GM12872 (cell line): ENCODE data around the gene SPTB.

Source experiments
- TF ChIP-seq, protein P1 (sequence below): IDR thresholded peaks from 3 replicates; pipeline ENCODE4 v1.5.1; 2011; ENCODE audit warnings: low read depth, mild to moderate bottlenecking, low read length, moderate library complexity; ENCODE audit not compliant: insufficient read depth

The SPTB gene

DNA sequence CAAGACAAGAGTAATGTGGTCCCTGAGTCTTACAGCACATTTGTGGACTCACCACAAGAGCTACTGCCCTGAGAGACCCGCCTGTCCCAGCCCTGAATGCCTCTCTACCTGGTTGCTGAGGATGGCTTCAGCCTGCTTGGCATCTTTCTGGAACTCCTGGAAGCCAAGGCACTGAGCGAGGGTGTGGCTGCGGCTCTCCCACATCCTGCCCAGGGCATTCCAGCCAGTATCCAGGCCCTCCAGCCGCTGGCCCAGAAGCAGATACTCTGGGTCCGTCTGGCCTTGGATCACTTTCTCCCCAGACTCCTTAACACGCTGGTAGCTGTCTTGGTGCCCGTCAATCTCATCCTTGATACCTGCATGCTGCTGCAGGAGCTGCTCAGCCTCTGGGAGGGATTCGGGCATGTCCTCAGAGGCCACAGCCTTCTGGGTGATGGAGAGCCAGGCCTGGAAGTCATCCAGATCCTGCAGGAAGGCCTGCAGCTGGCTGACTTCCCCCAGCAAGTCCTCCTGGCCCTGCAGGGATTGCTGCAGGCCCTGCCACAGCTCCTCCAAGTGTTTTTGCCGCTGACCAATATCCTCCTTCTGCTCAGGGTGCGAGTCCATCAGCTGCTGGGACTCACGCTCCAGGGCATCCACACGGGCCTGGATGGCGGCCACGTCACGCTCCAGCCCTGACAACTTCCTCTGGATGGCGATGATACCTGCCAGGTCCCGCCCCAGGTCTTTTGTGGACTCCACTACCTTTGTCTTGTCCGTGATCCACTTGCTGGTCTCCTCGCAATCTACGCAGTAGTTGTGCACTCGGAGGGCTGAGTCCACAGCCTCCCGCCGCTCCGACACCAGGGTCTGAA is 93.2 kb downstream of the SPTB start:
- TF ChIP-seq, protein P1, sequence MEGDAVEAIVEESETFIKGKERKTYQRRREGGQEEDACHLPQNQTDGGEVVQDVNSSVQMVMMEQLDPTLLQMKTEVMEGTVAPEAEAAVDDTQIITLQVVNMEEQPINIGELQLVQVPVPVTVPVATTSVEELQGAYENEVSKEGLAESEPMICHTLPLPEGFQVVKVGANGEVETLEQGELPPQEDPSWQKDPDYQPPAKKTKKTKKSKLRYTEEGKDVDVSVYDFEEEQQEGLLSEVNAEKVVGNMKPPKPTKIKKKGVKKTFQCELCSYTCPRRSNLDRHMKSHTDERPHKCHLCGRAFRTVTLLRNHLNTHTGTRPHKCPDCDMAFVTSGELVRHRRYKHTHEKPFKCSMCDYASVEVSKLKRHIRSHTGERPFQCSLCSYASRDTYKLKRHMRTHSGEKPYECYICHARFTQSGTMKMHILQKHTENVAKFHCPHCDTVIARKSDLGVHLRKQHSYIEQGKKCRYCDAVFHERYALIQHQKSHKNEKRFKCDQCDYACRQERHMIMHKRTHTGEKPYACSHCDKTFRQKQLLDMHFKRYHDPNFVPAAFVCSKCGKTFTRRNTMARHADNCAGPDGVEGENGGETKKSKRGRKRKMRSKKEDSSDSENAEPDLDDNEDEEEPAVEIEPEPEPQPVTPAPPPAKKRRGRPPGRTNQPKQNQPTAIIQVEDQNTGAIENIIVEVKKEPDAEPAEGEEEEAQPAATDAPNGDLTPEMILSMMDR, result no peak

DNA sequence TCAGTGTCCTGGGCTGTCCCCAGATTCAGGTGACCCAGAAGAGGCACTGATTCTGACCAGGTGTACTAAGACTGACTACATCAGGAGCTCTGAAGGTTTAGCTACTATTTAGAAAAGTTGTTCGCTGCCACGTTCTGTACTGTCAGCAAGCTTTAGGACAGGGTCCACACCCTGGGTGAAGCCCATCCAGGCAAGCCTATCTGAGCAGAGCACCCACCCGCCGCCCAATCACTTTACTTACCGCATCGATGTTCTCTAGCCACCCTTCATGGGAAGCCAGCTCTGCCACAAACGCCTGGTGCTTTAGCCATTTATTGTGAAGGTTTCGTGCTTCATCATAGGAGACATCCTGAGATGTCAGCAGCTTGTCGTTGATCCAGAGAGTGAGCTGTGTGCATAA is 95.7 kb downstream of the SPTB start:
- TF ChIP-seq, protein P1, result no peak

DNA sequence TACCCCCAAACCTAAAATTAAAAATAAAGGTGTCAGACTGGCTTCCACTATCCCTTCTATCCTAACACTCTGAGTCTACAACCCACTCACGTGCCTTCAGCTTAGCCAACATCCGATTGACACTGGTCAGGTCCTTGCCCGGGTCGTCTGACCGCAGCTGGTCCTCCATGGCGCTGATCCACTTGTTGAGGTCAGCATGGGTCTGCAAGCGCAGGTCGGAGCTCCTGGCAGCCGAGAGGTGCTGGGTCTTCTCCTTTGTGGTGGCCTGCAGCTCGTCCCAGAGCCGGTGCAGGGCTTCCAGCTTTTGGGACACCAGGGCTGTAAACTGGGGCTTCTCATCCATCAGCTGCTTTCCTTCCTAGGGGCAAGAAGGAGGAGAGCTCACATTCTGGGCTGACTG is 97.5 kb downstream of the SPTB start:
- TF ChIP-seq, protein P1, result no peak

DNA sequence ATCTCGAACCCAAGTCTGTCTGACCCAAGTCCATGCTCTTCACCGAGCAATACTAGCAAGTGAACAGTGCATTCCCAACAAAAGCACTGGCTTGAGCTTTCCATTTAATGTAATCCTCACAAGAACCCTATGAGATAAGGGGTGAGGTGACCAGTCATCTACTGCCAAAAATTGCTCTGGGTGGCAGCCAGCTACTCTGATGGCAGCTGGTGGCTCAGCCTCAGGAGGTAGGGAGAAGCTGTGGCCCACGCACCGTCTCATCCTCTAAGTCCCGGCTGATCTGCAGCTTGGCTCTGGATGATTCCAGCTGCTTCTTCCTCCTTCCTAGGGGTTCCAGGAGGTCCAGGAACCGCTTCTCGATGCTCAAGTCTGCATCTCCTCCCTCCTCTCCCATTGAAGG is 100.2 kb downstream of the SPTB start:
- TF ChIP-seq, protein P1, result no peak

DNA sequence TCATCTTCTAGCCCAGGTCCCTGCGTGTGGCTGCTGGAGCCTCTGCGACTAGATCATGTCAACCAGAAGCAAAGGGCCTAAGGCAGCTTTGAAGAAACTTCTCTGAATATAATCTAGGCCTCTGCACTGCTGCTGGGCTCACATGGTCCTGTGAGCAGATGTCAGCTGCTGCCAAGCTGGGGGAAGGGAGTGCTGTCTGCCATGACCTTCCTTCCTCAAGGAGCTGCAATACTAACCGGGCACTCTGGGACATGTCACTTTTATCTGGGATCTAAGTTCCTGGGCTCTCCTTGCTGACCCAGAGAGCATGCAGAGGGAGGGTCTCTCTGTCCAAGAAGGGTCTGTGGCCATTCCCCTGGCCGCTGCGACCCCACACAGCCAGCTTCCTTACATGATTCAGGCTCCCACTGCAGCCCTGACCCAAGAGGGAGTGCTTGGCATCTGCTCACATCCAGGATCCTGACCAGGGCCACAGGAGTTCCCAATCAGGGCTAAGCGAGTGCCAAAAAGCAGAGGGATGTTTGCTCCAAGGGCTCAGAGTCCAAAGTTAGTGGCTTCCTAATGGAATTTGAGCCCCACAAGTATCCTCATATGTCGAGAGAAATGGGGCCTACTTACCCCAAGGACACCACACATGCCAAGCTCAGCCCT is 101.5 kb downstream of the SPTB start:
- TF ChIP-seq, protein P1, result no peak

DNA sequence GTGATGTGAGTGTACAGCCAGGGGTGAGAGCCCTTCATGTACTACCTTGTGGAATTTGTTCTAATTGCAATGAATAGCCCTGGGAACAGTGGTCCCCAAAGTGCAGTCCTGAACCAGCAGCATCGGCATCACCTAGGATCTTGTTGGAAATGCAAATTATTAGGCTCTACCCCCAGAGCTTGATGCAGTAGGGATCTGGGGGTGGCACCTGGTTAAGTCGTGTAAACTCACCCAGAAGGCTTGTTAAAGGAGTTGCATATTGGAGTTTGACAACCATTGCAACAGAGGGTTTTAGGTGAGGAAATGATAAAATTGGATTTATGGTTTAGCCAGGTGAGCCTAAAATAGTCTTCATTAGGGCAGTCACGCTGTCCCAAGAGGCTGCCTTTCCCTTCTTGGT is 102.2 kb downstream of the SPTB start:
- TF ChIP-seq, protein P1, result no peak

DNA sequence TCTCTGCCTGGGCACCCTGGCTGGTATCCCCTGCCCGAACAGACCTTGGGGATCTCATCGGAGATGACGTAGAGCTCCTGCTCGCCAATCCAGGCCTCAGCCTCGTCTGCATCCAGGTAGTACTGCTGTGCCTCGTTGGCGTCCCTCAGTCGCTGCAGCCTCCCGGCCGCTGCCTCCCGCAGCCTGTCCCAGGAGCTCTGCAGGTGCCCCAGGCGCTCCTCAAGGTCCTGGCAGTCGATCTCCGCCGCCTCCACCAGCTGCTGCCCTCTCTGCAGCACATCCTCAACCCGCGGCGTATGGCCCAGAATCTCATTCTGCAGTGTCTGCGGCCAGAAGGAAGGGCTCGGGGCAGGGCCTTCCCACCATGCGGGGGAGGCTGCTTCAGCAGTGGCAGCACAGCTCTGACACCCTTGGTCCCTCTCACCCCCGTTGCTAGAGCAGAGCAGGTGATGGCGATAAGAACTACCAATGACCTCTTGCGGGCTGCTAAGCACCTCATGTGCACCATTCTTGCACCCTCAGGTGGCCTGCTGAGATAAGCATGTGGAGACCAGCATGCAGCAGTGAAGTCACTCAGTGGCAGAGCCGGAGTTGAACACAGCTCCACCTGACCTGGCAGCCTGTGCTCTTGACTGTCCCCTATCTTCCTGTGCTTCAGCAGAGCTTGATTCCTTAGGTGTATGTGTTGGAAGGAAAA is 104.5 kb downstream of the SPTB start:
- TF ChIP-seq, protein P1, result no peak
